A549 (cell line): Measurements from ENCODE around the gene BIN1. TPM values are rescaled to one million over a fixed set of nuclear protein-coding genes. Genes with fewer than 3 reads are reported as not detected.

Source experiments
- ATAC-seq, 2 experiments: fragments of 200-7000 bp in 1 of 2; fragments of >200 bp in 1 of 2; cut with Nextera tagmentation in 1 of 2; cut with Tn5 transposase in 1 of 2; 3 replicates each; pipeline versions ENCODE4 v1.8.0 to v1.9.1; 2018 to 2020; ENCODE audit warnings: mild to moderate bottlenecking in 1 of 2, moderate library complexity in 1 of 2
- CTCF ChIA-PET: fragments of 300-600 bp; sonication (Branson Sonifier 250); formaldehyde crosslinking; extraction: SDS; loops from one replicate; lab custom pipeline; 2021; ENCODE audit warnings: antibody characterized with exemption, inconsistent platforms; lab: Yijun Ruan, JAX
- POLR2A ChIA-PET: fragments of 350-600 bp; formaldehyde crosslinking; extraction: SDS; loops from one replicate; lab custom pipeline; 2021; ENCODE audit warnings: antibody characterized with exemption, inconsistent platforms; lab: Yijun Ruan, JAX
- DNase-seq, 2 experiments: peaks; one replicate each; pipeline versions ENCODE4 v3.0.0 to v3.0.0-alpha.2; 2011 to 2016; ENCODE audit warnings: low read depth in 1 of 2, low spot score in 1 of 2
- FAIRE-seq: peaks from 2 replicates; lab custom pipeline; 2011; peaks lifted over from hg19 to GRCh38; lab: Jason Lieb, UNC
- H3K27ac ChIP-seq, 2 experiments: fragments of >200 bp; sonication (Bioruptor Twin); formaldehyde crosslinking; 3 replicates each; pipeline ENCODE4 v1.5.1; 2016 to 2017
- H3K4me1 ChIP-seq: fragments of >200 bp; sonication (Bioruptor Twin); formaldehyde crosslinking; 3 replicates; pipeline ENCODE4 v1.6.1; 2016
- H3K4me2 ChIP-seq: fragments of >200 bp; sonication (Bioruptor Twin); formaldehyde crosslinking; 3 replicates; pipeline ENCODE4 v1.6.1; 2016
- H3K4me3 ChIP-seq: fragments of >200 bp; sonication (Bioruptor Twin); formaldehyde crosslinking; 3 replicates; pipeline ENCODE4 v1.5.1; 2016
- H3K9me3 ChIP-seq: fragments of >200 bp; sonication (Bioruptor Twin); formaldehyde crosslinking; 3 replicates; pipeline ENCODE4 v1.6.1; 2016
- ATOH8 ChIP-seq: fragments of 250-450 bp; sonication (Bioruptor Pico); IDR thresholded peaks from 2 replicates; pipeline ENCODE4 v1.5.0; 2020; ENCODE audit warnings: low read depth, mild to moderate bottlenecking, moderate library complexity
- CEBPB ChIP-seq, 2 experiments: fragments of >200 bp in 1 of 2; sonication (Bioruptor Twin) in 1 of 2; formaldehyde crosslinking in 1 of 2; IDR thresholded peaks; 2 replicates each; pipeline ENCODE4 v1.6.1; 2012 to 2016
- CTCF ChIP-seq: fragments of >200 bp; sonication (Bioruptor Twin); formaldehyde crosslinking; IDR thresholded peaks from 3 replicates; pipeline ENCODE4 v1.5.1; 2016
- EHF ChIP-seq: fragments of 250-450 bp; sonication (Bioruptor Pico); IDR thresholded peaks from 2 replicates; pipeline ENCODE4 v1.5.0; 2020; ENCODE audit warnings: mild to moderate bottlenecking
- EHMT2 ChIP-seq: fragments of 200-600 bp; sonication (generic); IDR thresholded peaks from 2 replicates; pipeline ENCODE4 v1.6.1; 2016; ENCODE audit warnings: antibody characterized with exemption, low read depth, mild to moderate bottlenecking, moderate library complexity
- FOSB ChIP-seq: fragments of 250-450 bp; sonication (Bioruptor Pico); IDR thresholded peaks from 2 replicates; pipeline ENCODE4 v1.5.0; 2020; ENCODE audit warnings: mild to moderate bottlenecking, moderate library complexity
- FOSL2 ChIP-seq, 2 experiments: fragments of 450-650 bp in 1 of 2; fragments of >200 bp in 1 of 2; sonication (Bioruptor Twin) in 1 of 2; formaldehyde crosslinking; IDR thresholded peaks; 2 replicates each; pipeline versions ENCODE4 v1.5.0 to v1.6.1; 2016 to 2020; ENCODE audit warnings: mild to moderate bottlenecking in 1 of 2, moderate library complexity in 1 of 2
- FOXS1 ChIP-seq: fragments of 250-450 bp; sonication (Bioruptor Pico); IDR thresholded peaks from 2 replicates; pipeline ENCODE4 v1.5.0; 2020; ENCODE audit warnings: mild to moderate bottlenecking, moderate library complexity
- HOXA7 ChIP-seq: fragments of 250-450 bp; sonication (Bioruptor Pico); IDR thresholded peaks from 2 replicates; pipeline ENCODE4 v1.5.0; 2020; ENCODE audit warnings: mild to moderate bottlenecking, moderate library complexity
- HOXB5 ChIP-seq: fragments of 250-450 bp; sonication (Bioruptor Pico); IDR thresholded peaks from 2 replicates; pipeline ENCODE4 v1.5.0; 2020; ENCODE audit warnings: mild to moderate bottlenecking, moderate library complexity
- JUN ChIP-seq, 2 experiments: fragments of >200 bp; sonication (Bioruptor Twin); formaldehyde crosslinking; IDR thresholded peaks; 2 replicates in 1 of 2; 3 replicates in 1 of 2; pipeline ENCODE4 v1.6.1; 2016 to 2017
- KDM1A ChIP-seq: fragments of 200-600 bp; sonication (generic); IDR thresholded peaks from 2 replicates; pipeline ENCODE4 v1.6.1; 2016; ENCODE audit warnings: low read depth, mild to moderate bottlenecking
- MAFK ChIP-seq: fragments of 450-650 bp; IDR thresholded peaks from 2 replicates; pipeline ENCODE4 v1.6.1; 2014; ENCODE audit not compliant: partially characterized antibody
- MAZ ChIP-seq: fragments of 150-350 bp; IDR thresholded peaks from 2 replicates; pipeline ENCODE4 v1.6.1; 2014; ENCODE audit warnings: antibody characterized with exemption, low read depth, low read length, borderline replicate concordance
- MYC ChIP-seq: IDR thresholded peaks from 2 replicates; pipeline ENCODE4 v1.6.1; 2012; ENCODE audit warnings: mild to moderate bottlenecking, inconsistent platforms, low read length, improper control_type of control experiment, borderline replicate concordance
- PHF8 ChIP-seq: fragments of 200-600 bp; sonication (generic); IDR thresholded peaks from 2 replicates; pipeline ENCODE4 v1.6.1; 2016; ENCODE audit warnings: low read depth, mild to moderate bottlenecking, antibody characterized with exemption, moderate library complexity, borderline replicate concordance
- POLR2A ChIP-seq: IDR thresholded peaks from 2 replicates; pipeline ENCODE4 v1.6.1; 2012; ENCODE audit warnings: mild to moderate bottlenecking, low read length
- RAD21 ChIP-seq, 2 experiments: fragments of >200 bp in 1 of 2; sonication (Bioruptor Twin) in 1 of 2; formaldehyde crosslinking in 1 of 2; IDR thresholded peaks in 1 of 2; conservative IDR thresholded peaks in 1 of 2; 2 replicates in 1 of 2; 3 replicates in 1 of 2; pipeline ENCODE4 v1.6.1; 2012 to 2018; ENCODE audit warnings: inconsistent platforms in 1 of 2
- RARB ChIP-seq: fragments of 250-450 bp; sonication (Bioruptor Pico); IDR thresholded peaks from 2 replicates; pipeline ENCODE4 v1.8.0; 2021; ENCODE audit warnings: mild to moderate bottlenecking, moderate library complexity
- RFX5 ChIP-seq: fragments of 450-650 bp; IDR thresholded peaks from 2 replicates; pipeline ENCODE4 v1.7.1; 2014; ENCODE audit warnings: antibody characterized with exemption, mild to moderate bottlenecking, moderate library complexity
- SREBF2 ChIP-seq: fragments of 450-650 bp; IDR thresholded peaks from 2 replicates; pipeline ENCODE4 v1.6.1; 2014; ENCODE audit warnings: mild to moderate bottlenecking, moderate library complexity
- TFCP2L1 ChIP-seq: fragments of 250-450 bp; sonication (Bioruptor Pico); IDR thresholded peaks from 2 replicates; pipeline ENCODE4 v1.5.0; 2021; ENCODE audit warnings: mild to moderate bottlenecking
- USF2 ChIP-seq: fragments of 450-650 bp; IDR thresholded peaks from 2 replicates; pipeline ENCODE4 v1.6.1; 2014; ENCODE audit warnings: antibody characterized with exemption
- ZFP36 ChIP-seq: fragments of 450-650 bp; IDR thresholded peaks from 2 replicates; pipeline ENCODE4 v1.6.1; 2014; ENCODE audit warnings: borderline replicate concordance; ENCODE audit not compliant: partially characterized antibody
- ZNF302 ChIP-seq: fragments of 250-450 bp; sonication (Bioruptor Pico); IDR thresholded peaks from 2 replicates; pipeline ENCODE4 v1.9.0; 2021; ENCODE audit warnings: inconsistent platforms, mild to moderate bottlenecking, moderate library complexity
- WGBS: methylation state at CpG from one replicate; pipeline ENCODE4 v1.1.6; 2017; ENCODE audit errors: missing lambda C conversion rate; 5-methylcytosine and 5-hydroxymethylcytosine counted together
- polyA plus RNA-seq, 4 experiments: library from polyadenylated mRNA; depleted of rRNA in 3 of 4; stranded (reverse); fragments of >200 nt; fragmentation: RNase III in 1 of 4; extraction: RNeasy Plus Mini Kit Qiagen cat#74134 plus additional on column Dnase treatment in 1 of 4; gene quantifications; 2 replicates in 3 of 4; 3 replicates in 1 of 4; pipeline ENCODE4 v1.2.3, GENCODE V29; 2011 to 2017

Gene BIN1
- polyA plus RNA-seq, 2 of the 4 experiments (the other 2 are of a cell fraction), result 15.5 to 34.1 TPM

GRCh38 chr2:127137225-127137624 lies 30.3 kb upstream of the BIN1 start:
- no peaks in the 10 kb centered on the region for H3K4me1 ChIP-seq
- ATAC-seq (no peak; a peak in 1 of 6 replicates), FAIRE-seq (no peak), DNase-seq (no peak)
- WGBS, result 83% methylated on average over 8 of the region's 12 CpGs
- 0 out of 3 replicates have a peak, but pooled peaks cover 4% of the 10 kb centered on the region for H3K9me3 ChIP-seq
- H3K4me2 ChIP-seq, result no peak overlapping the region
- ChIA-PET CTCF (interaction anchor here (1.1 kb wide), 1 partner anchor 35 kb away, joined by 3 read pairs; no protein-coding TSS in a partner anchor), POLR2A (no interaction called here)
- no peak for TF ChIP-seq ZNF302 (CRISPR knock-in tag)
- no peak for TF ChIP-seq ZFP36
- TF ChIP-seq MYC, result no peak
- no peak overlapping the region; a peak in 1 of 6 replicates for H3K27ac ChIP-seq
- no peak overlapping the region for H3K4me3 ChIP-seq

- no peak for FAIRE-seq
- no peak for DNase-seq
- TF ChIP-seq USF2 (no peak), HOXA7 (CRISPR knock-in tag) (no peak), PHF8 (no peak), EHF (CRISPR knock-in tag) (no peak), RAD21 (conservative IDR thresholded peaks at IDR 0.05 in 1 of 2, IDR thresholded peaks at IDR 0.05 in 1 of 2) (no peak), HOXB5 (CRISPR knock-in tag) (no peak), FOSL2 (IDR thresholded peaks at IDR 0.05) (no peak), FOSL2 (CRISPR knock-in tag; IDR thresholded peaks at IDR 0.05) (no peak), FOSB (CRISPR knock-in tag) (no peak), JUN (IDR thresholded peaks at IDR 0.05) (no peak), TFCP2L1 (CRISPR knock-in tag) (no peak), RFX5 (no peak), EHMT2 (no peak), POLR2A (no peak), SREBF2 (no peak), MAFK (no peak), RARB (CRISPR knock-in tag) (no peak)
- Histone ChIP-seq H3K4me1 (no peaks in the 10 kb centered on the region), H3K4me3 (no peak overlapping the region), H3K9me3 (0 out of 3 replicates have a peak, but pooled peaks cover 4% of the 10 kb centered on the region), H3K4me2 (no peak overlapping the region), H3K27ac (0 out of 6 replicates have a peak overlapping the region, but pooled peaks of 1 of the 2 experiments have one; percentile 9)
- POLR2A ChIA-PET, result no interaction called here
- WGBS, result 74% methylated on average over 15 of the region's 15 CpGs
- peak in 1 of 2 experiments; percentile 37; a peak in 1 of 6 replicates for ATAC-seq
- CTCF ChIA-PET, result no interaction called here
Observed at GRCh38 chr2:127134833-127135830, 28.2 kb upstream of the BIN1 start.

- ChIA-PET POLR2A (no interaction called here), CTCF (no interaction called here)
- no peak for TF ChIP-seq RARB (CRISPR knock-in tag)
- TF ChIP-seq PHF8, result no peak
- TF ChIP-seq USF2, result no peak
- TF ChIP-seq CTCF, result no peak
- TF ChIP-seq ATOH8, result no peak
- no peak for TF ChIP-seq CEBPB (IDR thresholded peaks at IDR 0.05)
- no peak for TF ChIP-seq MAZ
- no peak for TF ChIP-seq KDM1A
- TF ChIP-seq FOXS1, result no peak
- ATAC-seq (no peak), DNase-seq (no peak), FAIRE-seq (no peak)
- H3K27ac ChIP-seq, result 0 out of 6 replicates have a peak overlapping the region, but pooled peaks of 1 of the 2 experiments have one; percentile 9
- WGBS, result 80% methylated on average over 4 of the region's 4 CpGs
- no peaks in the 10 kb centered on the region for H3K4me1 ChIP-seq
- no peak overlapping the region for H3K4me3 ChIP-seq
- H3K4me2 ChIP-seq, result no peak overlapping the region
- H3K9me3 ChIP-seq, result 0 out of 3 replicates have a peak, but pooled peaks cover 4% of the 10 kb centered on the region
Observed at GRCh38 chr2:127134235-127134634, 27.3 kb upstream of the BIN1 start.
